ENCODE measurements around the gene ECHDC3. TPM values are rescaled to one million over a fixed set of nuclear protein-coding genes. Genes with fewer than 3 reads are reported as not detected.

ECHDC3 gene
- polyA plus RNA-seq, 2 of the 4 experiments (the other 2 are of a cell fraction) = 6.0 to 6.1 TPM

- no peaks in the 10 kb centered on the region for H3K4me1 ChIP-seq
- DNase-seq (ENCODE audit: low read depth in 1 of 2, low spot score in 1 of 2) = no peak
- H3K4me2 ChIP-seq = no peak overlapping the region
- CTCF ChIA-PET = interaction anchor here (2.0 kb wide), 1 partner anchor 52 kb away, joined by 4 read pairs; no protein-coding TSS in a partner anchor
- H3K27ac ChIP-seq = no peak overlapping the region
- FAIRE-seq = no peak
- TF ChIP-seq NR3C1 (IDR thresholded peaks at IDR 0.05) = no peak
- H3K4me3 ChIP-seq = no peak overlapping the region
- POLR2A ChIA-PET = no interaction called here
- no peak for ATAC-seq
- 78% methylated on average over 4 of the region's 4 CpGs for WGBS (ENCODE audit: missing lambda C conversion rate)
- H3K9me3 ChIP-seq = no peaks in the 10 kb centered on the region
Measured at GRCh38 chr10:11705722-11706121, 36.5 kb upstream of the ECHDC3 start.

- Histone ChIP-seq H3K4me1 (no peaks in the 10 kb centered on the region), H3K4me2 (no peak overlapping the region), H3K4me3 (no peak overlapping the region), H3K27ac (no peak overlapping the region), H3K9me3 (no peaks in the 10 kb centered on the region)
- DNase-seq (ENCODE audit: low read depth in 1 of 2, low spot score in 1 of 2) (no peak), FAIRE-seq (no peak), ATAC-seq (no peak)
- POLR2A ChIA-PET = no interaction called here
- 63% methylated on average over 10 of the region's 10 CpGs for WGBS (ENCODE audit: missing lambda C conversion rate)
- CTCF ChIA-PET = interaction anchor here (0.8 to 2.0 kb wide), 2 partner anchors 50 to 51 kb away, joined by 3 to 4 read pairs; no protein-coding TSS in a partner anchor
- TF ChIP-seq POLR2AphosphoS2 (conservative IDR thresholded peaks at IDR 0.05; ENCODE audit: low read length) (no peak), RAD21 (conservative IDR thresholded peaks at IDR 0.05 in 1 of 2, IDR thresholded peaks at IDR 0.05 in 1 of 2) (no peak), RCOR1 (IDR thresholded peaks at IDR 0.05; ENCODE audit: low read depth, low read length) (no peak), JUN (IDR thresholded peaks at IDR 0.05) (no peak), BCL3 (IDR thresholded peaks at IDR 0.05) (no peak), CTCF (IDR thresholded peaks at IDR 0.05) (no peak), ATOH8 (CRISPR knock-in tag; IDR thresholded peaks at IDR 0.05; ENCODE audit: low read depth) (no peak), ZC3H11A (IDR thresholded peaks at IDR 0.05) (no peak), CEBPB (IDR thresholded peaks at IDR 0.05) (no peak), EP300 (IDR thresholded peaks at IDR 0.05) (no peak), ZSCAN20 (CRISPR knock-in tag; IDR thresholded peaks at IDR 0.05) (no peak), MYC (IDR thresholded peaks at IDR 0.05; ENCODE audit: borderline replicate concordance, low read length) (no peak), HEYL (CRISPR knock-in tag; IDR thresholded peaks at IDR 0.05) (no peak), CBX2 (IDR thresholded peaks at IDR 0.05; ENCODE audit: borderline replicate concordance, low read depth) (no peak), HOXA7 (CRISPR knock-in tag; IDR thresholded peaks at IDR 0.05) (no peak), RARB (CRISPR knock-in tag; IDR thresholded peaks at IDR 0.05) (no peak)
- TF ChIP-seq, protein P1, sequence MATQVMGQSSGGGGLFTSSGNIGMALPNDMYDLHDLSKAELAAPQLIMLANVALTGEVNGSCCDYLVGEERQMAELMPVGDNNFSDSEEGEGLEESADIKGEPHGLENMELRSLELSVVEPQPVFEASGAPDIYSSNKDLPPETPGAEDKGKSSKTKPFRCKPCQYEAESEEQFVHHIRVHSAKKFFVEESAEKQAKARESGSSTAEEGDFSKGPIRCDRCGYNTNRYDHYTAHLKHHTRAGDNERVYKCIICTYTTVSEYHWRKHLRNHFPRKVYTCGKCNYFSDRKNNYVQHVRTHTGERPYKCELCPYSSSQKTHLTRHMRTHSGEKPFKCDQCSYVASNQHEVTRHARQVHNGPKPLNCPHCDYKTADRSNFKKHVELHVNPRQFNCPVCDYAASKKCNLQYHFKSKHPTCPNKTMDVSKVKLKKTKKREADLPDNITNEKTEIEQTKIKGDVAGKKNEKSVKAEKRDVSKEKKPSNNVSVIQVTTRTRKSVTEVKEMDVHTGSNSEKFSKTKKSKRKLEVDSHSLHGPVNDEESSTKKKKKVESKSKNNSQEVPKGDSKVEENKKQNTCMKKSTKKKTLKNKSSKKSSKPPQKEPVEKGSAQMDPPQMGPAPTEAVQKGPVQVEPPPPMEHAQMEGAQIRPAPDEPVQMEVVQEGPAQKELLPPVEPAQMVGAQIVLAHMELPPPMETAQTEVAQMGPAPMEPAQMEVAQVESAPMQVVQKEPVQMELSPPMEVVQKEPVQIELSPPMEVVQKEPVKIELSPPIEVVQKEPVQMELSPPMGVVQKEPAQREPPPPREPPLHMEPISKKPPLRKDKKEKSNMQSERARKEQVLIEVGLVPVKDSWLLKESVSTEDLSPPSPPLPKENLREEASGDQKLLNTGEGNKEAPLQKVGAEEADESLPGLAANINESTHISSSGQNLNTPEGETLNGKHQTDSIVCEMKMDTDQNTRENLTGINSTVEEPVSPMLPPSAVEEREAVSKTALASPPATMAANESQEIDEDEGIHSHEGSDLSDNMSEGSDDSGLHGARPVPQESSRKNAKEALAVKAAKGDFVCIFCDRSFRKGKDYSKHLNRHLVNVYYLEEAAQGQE (IDR thresholded peaks at IDR 0.05) = no peak
- TF ChIP-seq, protein P2, sequence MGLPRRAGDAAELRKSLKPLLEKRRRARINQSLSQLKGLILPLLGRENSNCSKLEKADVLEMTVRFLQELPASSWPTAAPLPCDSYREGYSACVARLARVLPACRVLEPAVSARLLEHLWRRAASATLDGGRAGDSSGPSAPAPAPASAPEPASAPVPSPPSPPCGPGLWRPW (IDR thresholded peaks at IDR 0.05) = no peak
Measured at GRCh38 chr10:11706895-11707567, 35.2 kb upstream of the ECHDC3 start.
